Left lung (tissue), 10 donors: ENCODE results near the gene PSD4. TPM values are rescaled to one million over a fixed set of nuclear protein-coding genes. Genes with fewer than 3 reads are reported as not detected.

Experiments used
- ATAC-seq: fragments of 200-7000 bp; cut with Tn5 transposase; one replicate; pipeline ENCODE4 v1.9.1; 2020; ENCODE audit warnings: moderate library complexity
- DNase-seq, 4 donors: peaks; one replicate each; pipeline ENCODE4 v3.0.0-alpha.2; 2013 to 2020
- H3K27ac ChIP-seq, 2 donors: fragments of 200-600 bp; sonication (generic) in 1 of 2; one replicate each; pipeline versions ENCODE4 v1.5.0 to v1.8.0; 2020 to 2021
- H3K27me3 ChIP-seq, 2 donors: fragments of 200-600 bp; sonication (generic) in 1 of 2; one replicate each; pipeline versions ENCODE4 v1.5.0 to v1.8.0; 2020 to 2021
- H3K36me3 ChIP-seq, 2 donors: fragments of 200-600 bp; sonication (generic) in 1 of 2; one replicate each; pipeline versions ENCODE4 v1.5.0 to v1.8.0; 2020 to 2021
- H3K4me1 ChIP-seq, 2 donors: fragments of 200-600 bp; one replicate each; pipeline ENCODE4 v1.8.0; 2021
- H3K4me3 ChIP-seq, 2 donors: fragments of 200-600 bp; sonication (generic) in 1 of 2; one replicate each; pipeline versions ENCODE4 v1.5.0 to v1.8.0; 2020 to 2021; ENCODE audit warnings: mild to moderate bottlenecking in 1 of 2
- H3K9me3 ChIP-seq, 2 donors: fragments of 200-600 bp; sonication (generic) in 1 of 2; one replicate each; pipeline versions ENCODE4 v1.5.0 to v1.8.0; 2020 to 2021
- CTCF ChIP-seq, 2 donors: fragments of 200-600 bp; sonication (generic) in 1 of 2; IDR thresholded peaks; one replicate each; pipeline versions ENCODE4 v1.5.0 to v1.8.0; 2021; ENCODE audit warnings: antibody characterized with exemption in 2 of 2
- intact Hi-C, 2 donors: fragments of 100-400 bp; cut with DNase I; formaldehyde crosslinking; loops; one replicate each; pipeline versions ENCODE4 v1.11.2 to v1.14.2; 2022
- polyA plus RNA-seq, 6 donors: library from polyadenylated mRNA; unstranded; fragments of 120-200 nt; gene quantifications; one replicate each; pipeline ENCODE4 v1.2.1, GENCODE V29; 2013; ENCODE audit not compliant: insufficient read length in 6 of 6
- total RNA-seq, 2 donors: library from RNA; stranded (reverse); fragmentation: NEBNext Ultra II Directional; extraction: Animal tissue kit (Norgen Biotek cat#: 25700); gene quantifications; one replicate each; pipeline ENCODE4 v1.2.1, GENCODE V29; 2021
- donor health status: DM: no; HTN: yes; CAD: no.
- donor health status: DM: no; HTN: no; CAD: no.

The PSD4 gene
- total and polyA plus RNA-seq, 8 donors = 15.3 to 50.2 (median 20.7) TPM

GRCh38 chr2:113198048-113198789, 24.4 kb downstream of the PSD4 start:
- Histone ChIP-seq H3K36me3 (peaks cover 0 to 88% of the 10 kb centered on the region in 2 donors), H3K9me3 (no peaks in the 10 kb centered on the region), H3K27ac (peak overlapping the region; percentile 72 to 84), H3K4me1 (peaks cover 0 to 14% of the 10 kb centered on the region in 2 donors), H3K27me3 (no peaks in the 10 kb centered on the region), H3K4me3 (peak overlapping the region; percentile 72 to 92)
- no peak for ATAC-seq
- TF ChIP-seq CTCF (IDR thresholded peaks at IDR 0.05) = no peak
- intact Hi-C loops = loop anchor here in 1 of 2 donors (5.0 kb wide), 1 partner anchor 61 kb away; no protein-coding TSS in a partner anchor
- no peak for DNase-seq

GRCh38 chr2:113198790-113199612, 25.2 kb downstream of the PSD4 start:
- ATAC-seq = peak; percentile 96
- Histone ChIP-seq H3K4me3 (peak overlapping the region; percentile 72 to 92), H3K4me1 (peaks cover 0 to 14% of the 10 kb centered on the region in 2 donors), H3K27ac (peak overlapping the region; percentile 72 to 84), H3K9me3 (no peaks in the 10 kb centered on the region), H3K27me3 (no peaks in the 10 kb centered on the region), H3K36me3 (peaks cover 0 to 80% of the 10 kb centered on the region in 2 donors)
- peak; percentile 70 to 97 (median 78) for DNase-seq
- intact Hi-C loops = loop anchor here in 1 of 2 donors (5.0 kb wide), 1 partner anchor 62 kb away; no protein-coding TSS in a partner anchor
- TF ChIP-seq CTCF (IDR thresholded peaks at IDR 0.05) = peak; percentile 94 to 97

- intact Hi-C loops = no loop called here
- H3K27me3 ChIP-seq = no peaks in the 10 kb centered on the region
- H3K9me3 ChIP-seq = no peaks in the 10 kb centered on the region
- ATAC-seq (no peak), DNase-seq (peak in 1 of 4 donors; percentile 28)
- H3K27ac ChIP-seq = no peak overlapping the region
- TF ChIP-seq CTCF (IDR thresholded peaks at IDR 0.05) = no peak
- no peak overlapping the region for H3K4me3 ChIP-seq
- H3K4me1 ChIP-seq = peaks cover 0 to 14% of the 10 kb centered on the region in 2 donors
- H3K36me3 ChIP-seq = peaks cover 0 to 67% of the 10 kb centered on the region in 2 donors
These were observed 26.5 kb downstream of the PSD4 start for GRCh38 chr2:113200236-113200635.

- no peak for TF ChIP-seq CTCF (IDR thresholded peaks at IDR 0.05)
- ATAC-seq = no peak
- Histone ChIP-seq H3K4me3 (no peak overlapping the region), H3K4me1 (peaks cover 0 to 14% of the 10 kb centered on the region in 2 donors), H3K27ac (no peak overlapping the region), H3K36me3 (peaks cover 0 to 61% of the 10 kb centered on the region in 2 donors), H3K9me3 (no peaks in the 10 kb centered on the region), H3K27me3 (no peaks in the 10 kb centered on the region)
- intact Hi-C loops = no loop called here
- DNase-seq = peak in 1 of 4 donors; percentile 28
These were observed 27.1 kb downstream of the PSD4 start for GRCh38 chr2:113200736-113201490.
